Endometrial microvascular endothelial cells (primary cell): ENCODE results near the gene PPP2R5B. TPM values are rescaled to one million over a fixed set of nuclear protein-coding genes. Genes with fewer than 3 reads are reported as not detected.

ENCODE experiments used
- in situ Hi-C: cut with HindIII; loops from 2 replicates; pipeline ENCODE4 v1.10.0; 2017; ENCODE audit warnings: low sequenced_read_pairs, low pct_unique_long_range_greater_than_20kb; ENCODE audit errors: inconsistent ontology term
- total RNA-seq: library from RNA; depleted of rRNA; stranded (reverse); fragments of >200 nt; gene quantifications from one replicate; pipeline ENCODE4 v1.2.3, GENCODE V29; 2015; ENCODE audit errors: inconsistent ontology term

Gene PPP2R5B
- 26.5 TPM for total RNA-seq

- in situ Hi-C loops, result no loop called here
Observed at GRCh38 chr11:64923944-64924909, at the start of gene PPP2R5B. Gene PPP2R5B, plus strand, starts transcription at chr11:64924689. Its CDS starts 1,046 bp downstream, at chr11:64925735.

DNA sequence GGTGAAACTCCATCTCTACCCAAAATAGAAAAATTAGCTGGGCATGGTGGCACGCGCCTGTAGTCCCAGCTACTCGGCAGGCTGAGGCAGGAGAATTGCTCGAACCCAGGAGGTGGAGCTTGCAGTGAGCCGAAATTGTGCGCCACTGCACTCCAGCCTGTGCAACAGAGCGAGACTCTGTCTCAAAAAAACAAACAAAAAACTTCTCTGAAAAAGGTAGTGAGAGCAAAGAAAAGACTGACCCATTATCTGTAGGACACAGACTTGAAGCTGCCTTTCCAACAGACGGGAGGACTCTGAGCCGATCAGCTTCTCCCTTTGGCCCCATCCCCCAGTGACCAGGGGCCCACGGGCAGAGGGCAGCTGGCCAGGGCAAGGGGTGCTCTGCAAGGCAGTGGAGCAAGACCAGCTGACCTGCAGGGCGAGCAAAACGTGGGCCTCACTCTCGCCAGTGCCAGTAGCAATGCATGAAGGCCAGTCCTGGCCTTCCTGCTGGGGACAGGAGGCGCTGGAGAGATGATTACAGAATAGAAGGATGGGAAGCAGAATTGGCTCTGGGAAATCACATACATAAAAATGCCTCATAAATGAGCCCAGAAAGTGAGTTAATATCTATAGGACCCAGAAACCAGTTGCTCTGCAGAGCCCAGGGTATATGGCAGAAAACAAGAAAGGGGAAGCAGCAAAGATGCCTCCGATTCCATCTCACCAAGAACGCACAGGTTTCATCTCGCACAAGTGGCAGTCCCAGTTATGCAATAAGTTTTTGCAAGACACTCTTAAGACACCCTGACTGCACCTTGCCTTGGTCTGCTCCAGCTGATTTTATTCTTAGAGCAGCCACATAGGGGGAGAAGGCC lies 48.9 kb upstream of the PPP2R5B start:
- in situ Hi-C loops, result no loop called here

DNA sequence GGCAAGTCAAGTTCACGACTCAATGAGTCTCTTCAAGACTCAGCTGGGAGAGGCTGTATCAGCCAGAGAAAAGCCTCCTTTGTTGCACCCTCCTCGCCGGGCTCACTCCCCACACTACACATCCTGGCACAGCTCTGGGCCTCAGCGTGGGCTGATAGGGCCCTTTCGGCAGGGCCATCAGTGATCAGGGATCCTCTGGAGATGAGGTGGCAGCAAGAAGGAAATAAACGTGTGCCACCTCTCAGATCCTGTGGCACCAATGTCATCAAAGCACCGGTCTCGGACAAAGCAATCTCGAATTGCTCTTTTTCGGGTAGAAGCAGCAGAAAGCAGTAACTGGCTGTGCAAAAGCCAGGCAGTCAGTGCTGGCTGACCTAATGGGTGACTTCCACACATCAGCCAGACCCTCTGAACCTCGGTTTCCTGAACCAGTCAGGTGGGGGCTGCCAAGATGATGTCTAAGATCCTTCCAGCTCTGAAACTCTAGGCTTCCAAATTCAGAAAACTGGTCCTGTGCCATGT lies 48.2 kb upstream of the PPP2R5B start:
- in situ Hi-C loops, result no loop called here

DNA sequence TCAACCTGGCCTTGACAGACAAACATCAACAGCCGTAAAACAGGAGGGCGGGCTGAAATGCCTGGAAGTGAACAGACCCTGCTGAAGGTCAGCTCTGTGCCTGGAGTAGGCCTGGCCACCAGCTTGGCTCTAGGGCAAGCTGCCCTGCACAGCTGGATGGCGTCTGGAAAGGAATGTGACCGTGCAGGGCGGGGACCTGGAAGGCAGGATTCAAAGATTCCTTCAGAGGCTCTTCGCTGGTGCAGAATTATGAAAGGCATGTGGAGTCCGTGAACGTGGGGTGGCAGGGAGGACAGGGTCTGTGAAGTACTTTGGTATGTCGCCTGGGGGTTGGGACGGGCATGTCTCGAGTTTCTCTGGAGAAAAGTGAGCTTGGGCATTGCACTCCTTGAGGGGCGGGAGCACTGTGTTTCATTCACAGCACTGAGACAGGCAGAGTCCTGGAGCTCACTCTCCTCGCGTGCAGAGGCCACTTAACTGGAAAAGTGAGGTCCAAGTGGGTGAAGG lies 47.6 kb upstream of the PPP2R5B start:
- in situ Hi-C loops, result no loop called here

DNA sequence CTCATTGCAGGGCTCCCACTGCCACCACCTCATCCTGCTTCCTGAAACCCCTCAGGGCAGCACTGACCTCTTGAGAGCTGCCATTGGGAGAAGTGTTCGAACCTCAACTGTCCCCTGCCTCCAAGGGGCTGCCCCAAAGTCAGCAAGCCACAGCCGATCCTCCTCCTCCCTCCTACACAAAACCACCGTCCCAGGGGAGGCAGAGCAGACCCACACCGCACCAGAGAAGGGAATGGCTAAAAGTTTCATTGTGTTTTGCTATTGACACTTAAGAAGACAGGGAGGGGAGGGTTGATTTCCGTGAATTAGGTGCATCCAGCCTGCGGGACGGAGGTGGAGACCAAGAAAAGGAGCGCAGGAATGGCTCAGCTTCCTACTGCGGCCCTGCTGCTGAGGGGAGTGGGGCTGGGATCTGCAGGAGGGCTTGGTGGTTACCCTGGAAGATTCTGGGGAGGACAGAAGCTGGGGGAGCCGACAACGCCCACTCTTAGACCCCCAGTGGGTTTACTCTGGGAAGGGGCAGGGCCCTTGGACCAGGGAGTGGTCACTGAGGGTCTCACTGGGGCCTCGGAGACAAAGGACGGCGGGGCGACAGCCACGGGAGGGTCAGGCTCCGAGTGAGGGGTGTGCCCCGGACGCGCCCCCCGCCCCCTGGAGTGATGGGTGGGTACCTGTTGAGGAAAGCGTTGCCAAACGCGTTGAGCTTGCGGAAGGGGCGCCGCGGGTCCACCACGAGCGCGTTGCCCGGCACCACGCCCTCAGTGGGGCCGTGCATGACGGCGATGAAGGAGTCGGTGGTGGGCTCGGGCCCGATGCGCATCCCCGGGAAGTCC lies 46.9 kb upstream of the PPP2R5B start:
- in situ Hi-C loops, result no loop called here

- in situ Hi-C loops, result no loop called here
Observed at GRCh38 chr11:64878223-64878493, 46.3 kb upstream of the PPP2R5B start.

DNA sequence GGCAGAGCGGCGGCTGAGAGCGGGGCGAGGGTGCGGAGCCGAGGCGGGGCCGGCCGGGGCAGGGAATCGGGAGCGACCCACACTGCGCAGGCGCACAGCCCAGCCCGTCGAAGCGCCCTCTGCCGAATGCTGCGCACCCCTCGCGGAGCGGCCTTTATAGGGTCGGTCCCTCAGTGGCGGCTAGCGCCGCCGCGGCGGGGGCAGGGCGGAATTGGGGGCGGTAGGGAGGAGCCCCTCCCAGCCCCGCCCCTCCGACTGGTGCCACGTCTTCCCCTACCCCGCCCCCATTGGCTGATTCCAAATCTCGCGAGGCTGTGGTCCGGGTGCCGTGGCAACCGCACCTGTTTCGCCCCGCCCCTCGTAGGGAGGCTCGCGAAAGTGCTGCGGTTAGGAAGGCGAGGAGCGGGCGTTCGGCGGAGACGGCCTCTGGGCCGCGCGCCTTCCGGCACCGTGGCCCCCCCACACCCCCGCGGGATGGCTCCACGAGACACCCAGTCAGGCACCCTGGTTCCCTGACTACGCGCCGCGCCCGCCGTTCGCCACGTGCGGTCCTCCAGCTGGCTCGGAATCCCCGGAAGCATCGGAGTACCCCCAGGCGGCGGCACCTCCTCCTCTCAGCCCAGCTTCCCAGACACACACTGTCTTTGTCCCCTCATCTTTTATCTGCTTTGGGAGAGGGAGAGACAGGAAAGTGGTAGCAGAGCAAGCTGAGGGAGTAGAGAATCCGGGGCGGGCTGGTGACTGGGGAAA lies 45.8 kb upstream of the PPP2R5B start, which contains the start of gene EHD1:
Gene EHD1 (minus strand): TSS at position 128 of the 750 bp plus-strand sequence. CDS start 157 bp downstream, outside the sequence.
- in situ Hi-C loops, result no loop called here

GRCh38 chr11:64879244-64879900 lies 45.1 kb upstream of the PPP2R5B start:
- in situ Hi-C loops, result no loop called here

DNA sequence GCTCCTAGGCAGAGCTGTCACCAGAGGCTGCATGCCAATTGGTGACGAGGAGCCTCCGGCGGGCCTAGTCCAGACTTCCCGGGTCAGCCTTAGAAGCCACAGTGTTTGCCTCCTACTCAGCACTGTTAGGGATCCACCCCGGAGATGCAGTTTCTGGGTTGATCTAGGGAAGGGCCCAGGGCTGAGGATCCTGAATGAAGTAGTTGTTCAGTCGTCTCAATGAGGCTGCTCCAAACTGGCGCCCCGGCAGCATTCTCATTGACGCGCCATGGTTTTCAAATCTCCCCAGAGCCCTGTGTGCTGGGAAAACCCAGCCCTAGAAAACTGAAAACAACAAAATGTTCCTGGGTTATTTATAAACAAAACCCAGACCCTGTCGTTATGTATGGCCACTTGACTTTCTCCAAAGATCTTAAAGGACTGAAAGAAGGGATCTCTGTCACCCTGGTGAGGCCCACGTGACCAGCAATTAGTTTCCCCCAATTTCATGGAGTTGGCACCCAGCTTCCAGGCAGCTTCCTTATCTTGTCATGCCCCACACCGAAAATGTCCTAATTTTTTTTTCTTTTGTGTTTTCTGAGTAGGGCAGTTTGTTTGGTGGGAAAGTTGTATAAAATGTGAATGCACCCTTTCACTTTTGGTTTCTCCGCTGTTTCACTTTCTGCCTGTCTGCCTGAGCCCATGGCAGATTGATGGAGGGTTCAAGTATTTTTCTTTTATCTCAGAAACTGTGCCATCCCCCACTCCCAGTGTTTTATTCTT lies 44.1 kb upstream of the PPP2R5B start:
- in situ Hi-C loops, result no loop called here

DNA sequence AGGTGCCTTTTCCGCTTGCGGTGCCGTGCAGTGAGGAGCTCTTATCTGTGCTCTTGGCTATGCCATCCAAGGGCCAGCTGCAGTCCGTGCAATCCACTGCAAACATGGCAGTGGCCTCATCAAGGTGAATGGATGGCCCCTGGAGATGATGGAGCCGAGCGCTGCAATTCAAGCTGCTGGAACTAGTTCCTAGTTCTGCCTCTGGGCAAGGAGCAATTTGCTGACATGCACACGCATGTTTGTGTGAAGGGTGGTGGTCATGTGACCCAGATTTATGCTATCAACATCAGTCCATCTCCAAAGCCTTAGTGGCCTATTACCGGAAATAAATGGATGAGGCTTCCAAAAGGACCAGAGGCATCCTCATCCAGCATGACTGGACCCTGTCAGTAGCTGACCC lies 43.0 kb upstream of the PPP2R5B start:
- in situ Hi-C loops, result no loop called here

GRCh38 chr11:64882243-64882642 lies 42.2 kb upstream of the PPP2R5B start:
- in situ Hi-C loops, result no loop called here

- in situ Hi-C loops, result no loop called here
Observed at GRCh38 chr11:64883575-64883974, 40.9 kb upstream of the PPP2R5B start.

DNA sequence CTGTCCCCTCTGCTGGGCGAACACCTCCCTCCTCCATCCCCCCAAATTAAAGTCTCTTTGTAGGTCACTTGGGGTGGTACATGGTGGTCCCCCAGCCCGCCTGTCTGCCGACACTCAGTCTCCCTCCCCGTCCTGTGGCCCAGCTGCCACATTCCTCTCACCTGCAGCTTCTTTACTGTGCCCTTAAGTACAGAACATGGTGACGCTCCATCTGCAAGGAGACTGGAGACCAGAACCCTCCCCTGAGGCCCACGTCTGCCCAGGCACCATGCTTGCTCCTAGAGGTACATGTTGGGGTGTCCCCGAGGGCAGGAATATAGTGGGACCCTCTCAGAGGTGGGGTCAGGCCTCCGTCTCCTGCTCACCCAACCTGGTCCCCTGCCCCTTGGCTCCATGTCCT lies 40.5 kb upstream of the PPP2R5B start:
- in situ Hi-C loops, result no loop called here

DNA sequence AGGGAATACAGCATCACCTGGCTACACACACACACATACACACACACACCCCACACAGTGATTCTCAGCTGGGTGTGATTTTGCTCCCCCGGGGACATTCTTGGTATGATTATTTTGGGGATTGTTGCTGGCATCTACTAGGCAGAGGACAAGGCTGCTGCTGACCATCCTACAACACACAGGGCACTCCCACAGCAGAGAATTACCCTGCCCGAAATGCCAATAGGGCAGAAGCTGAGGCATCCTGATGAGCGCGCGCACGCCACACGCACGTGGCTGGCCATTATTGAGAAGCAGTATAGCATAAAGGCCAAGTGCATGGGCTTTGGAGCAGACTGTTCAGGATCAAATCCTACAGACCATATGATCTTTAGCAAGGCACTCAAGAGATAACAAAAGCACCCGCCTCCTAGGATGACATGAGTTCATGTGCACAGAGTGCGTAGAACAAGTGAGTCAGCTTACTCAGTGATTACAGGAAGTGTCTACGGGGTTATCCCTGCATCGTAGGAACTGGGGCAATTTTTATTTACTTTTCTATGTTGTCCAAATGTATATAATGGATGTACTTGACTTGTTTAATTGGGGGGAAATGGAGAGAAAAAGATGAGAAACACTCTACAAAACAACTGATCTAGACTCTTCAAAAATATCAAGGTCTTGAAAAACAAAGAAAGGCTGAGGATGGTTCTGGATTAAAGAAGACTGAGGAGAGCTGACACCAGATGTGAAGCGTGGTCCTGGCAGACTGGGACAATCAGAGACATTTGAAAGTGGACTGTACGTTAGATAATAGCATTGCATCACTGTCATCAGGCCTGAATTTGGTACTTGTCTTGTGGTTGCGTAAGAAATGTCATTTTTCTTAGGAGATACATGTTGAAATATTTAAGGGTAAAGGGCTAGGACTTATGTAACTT lies 38.9 kb upstream of the PPP2R5B start:
- in situ Hi-C loops, result no loop called here

- in situ Hi-C loops, result no loop called here
Observed at GRCh38 chr11:64887234-64887756, 37.2 kb upstream of the PPP2R5B start.
